GM18520 (cell line): ENCODE results near the gene KICS2.
A peak's percentile ranks its signal among the peaks of the same experiment; 100 is the strongest.
"Not testable (repeated sequence)": the region's sequence is repeated elsewhere in the genome, so short reads cannot be mapped to it uniquely, and the experiment has no call there.

Experiments used
- ATAC-seq: cut with Tn5 transposase; IDR thresholded peaks from one replicate; pipeline ENCODE4 v1.9.1; 2021; ENCODE audit not compliant: unreplicated experiment

The KICS2 gene

DNA sequence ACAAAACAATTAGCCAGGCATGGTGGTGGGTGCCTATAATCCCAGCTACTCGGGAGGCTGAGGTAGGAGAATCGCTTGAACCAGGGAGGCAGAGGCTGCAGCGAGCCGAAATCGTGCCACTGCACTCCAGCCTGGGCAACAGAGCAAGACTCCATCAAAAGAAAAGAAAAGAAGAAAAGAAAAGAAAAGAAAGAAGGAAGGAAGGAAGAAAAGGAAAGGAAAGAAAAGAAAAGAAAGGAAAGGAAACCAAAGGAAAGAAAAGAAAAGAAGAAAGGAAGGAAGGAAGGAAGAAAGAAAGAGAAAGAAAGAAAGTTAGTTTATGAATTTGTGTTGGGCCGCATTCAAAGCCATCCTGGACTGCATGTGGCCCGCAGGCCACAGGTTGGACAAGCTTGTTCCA, 4.5 kb downstream of the KICS2 start:
- not testable (repeated sequence) for ATAC-seq

DNA sequence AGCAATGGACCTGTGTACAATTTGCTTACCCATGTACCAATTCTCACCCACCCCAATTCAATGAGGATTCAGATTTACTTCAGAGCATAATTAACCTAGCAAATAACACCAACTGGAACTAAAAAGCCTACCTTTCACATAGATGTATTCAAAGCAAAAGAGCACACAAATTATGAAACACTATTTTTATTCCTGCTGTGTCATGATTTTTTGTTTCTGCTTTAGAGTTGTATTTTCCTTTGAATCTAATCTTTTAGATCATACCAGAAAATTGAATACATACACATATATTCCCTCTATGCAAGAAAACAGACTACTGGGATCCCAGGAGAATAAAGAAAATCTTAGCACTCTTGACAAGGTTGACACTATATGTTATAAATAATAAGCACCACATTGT, 5.9 kb downstream of the KICS2 start:
- no peak for ATAC-seq

DNA sequence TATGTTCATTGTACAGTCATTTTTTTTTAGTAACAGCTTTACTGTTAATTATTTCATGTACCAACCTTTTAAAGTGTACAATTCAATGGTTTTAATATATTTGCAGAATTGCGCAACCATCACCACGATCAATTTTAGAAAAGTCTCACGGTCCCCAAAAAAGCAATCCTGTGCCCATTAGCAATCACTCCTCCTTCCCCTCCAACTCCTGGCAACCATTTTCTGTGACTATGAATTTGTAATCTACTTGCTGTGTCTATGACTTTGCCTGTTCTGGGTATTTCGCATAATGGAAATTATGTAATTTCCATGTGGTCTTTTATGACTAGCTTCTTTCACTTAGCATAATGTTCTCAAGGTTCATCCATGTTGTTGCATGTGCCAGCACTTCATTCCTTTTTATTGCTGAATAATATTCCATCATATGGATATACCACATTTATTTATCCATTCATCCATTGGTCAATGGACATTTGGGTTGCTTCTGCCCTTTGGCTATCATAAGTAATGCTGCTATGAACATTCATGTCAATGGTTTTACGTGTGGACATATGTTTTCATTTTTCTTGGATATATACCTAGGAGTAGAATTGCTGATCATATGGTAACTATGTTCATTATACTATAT, 9.9 kb downstream of the KICS2 start:
- ATAC-seq, result no peak

DNA sequence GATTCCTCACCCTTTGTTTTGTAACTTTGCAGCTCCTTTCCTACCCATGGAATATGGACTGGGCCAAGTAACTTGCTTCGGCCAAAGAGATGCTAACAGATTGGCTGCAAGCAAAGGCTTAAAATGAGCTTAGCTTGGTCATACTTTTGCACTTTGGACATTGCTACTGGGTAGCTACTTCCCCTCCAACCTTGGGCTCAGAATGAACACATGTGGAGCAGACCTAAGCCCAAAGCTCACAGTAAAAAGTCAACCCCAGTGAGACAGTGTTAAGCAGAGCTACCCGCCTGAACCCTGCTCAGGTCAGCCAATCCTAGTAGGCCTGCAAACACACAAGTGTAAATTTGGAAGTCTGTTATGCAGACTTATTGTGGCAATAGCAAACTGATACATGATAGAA, 14.6 kb downstream of the KICS2 start:
- ATAC-seq, result no peak

DNA sequence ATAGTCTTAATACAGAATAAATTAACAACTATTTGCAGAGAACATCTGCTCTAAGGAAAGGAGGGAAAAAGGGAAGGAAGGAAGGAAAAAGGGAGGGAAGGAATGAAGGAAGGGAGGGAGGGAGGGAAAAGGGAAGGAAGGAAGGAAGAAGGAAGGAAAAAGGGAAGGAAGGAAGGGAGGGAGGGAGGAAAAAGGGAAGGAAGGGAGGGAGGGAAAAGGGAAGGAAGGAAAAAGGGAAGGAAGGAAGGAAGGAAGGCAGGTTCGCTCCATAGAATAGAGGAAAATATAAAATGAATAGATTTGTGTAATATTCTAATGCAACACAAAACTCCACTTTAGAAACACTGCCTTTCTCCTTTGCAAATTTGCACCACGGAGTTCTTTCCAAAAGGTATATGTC, 16.6 kb downstream of the KICS2 start:
- no peak for ATAC-seq

DNA sequence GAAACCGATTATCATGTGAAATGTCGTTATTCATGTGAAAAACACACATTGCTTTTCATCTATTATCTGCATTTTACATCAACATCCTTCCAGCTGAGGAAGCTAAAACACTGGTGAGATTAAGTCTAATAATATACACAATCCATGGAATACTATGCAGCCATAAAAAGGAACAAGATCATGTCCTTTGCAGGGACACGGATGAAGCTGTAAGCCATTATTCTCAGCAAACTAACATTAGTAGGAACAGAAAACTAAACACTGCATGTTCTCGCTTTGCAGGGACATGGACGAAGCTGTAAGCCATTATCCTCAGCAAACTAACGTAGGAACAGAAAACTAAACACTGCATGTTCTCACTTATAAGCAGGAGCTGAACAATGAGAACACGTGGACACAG, 18.3 kb downstream of the KICS2 start:
- ATAC-seq, result no peak

DNA sequence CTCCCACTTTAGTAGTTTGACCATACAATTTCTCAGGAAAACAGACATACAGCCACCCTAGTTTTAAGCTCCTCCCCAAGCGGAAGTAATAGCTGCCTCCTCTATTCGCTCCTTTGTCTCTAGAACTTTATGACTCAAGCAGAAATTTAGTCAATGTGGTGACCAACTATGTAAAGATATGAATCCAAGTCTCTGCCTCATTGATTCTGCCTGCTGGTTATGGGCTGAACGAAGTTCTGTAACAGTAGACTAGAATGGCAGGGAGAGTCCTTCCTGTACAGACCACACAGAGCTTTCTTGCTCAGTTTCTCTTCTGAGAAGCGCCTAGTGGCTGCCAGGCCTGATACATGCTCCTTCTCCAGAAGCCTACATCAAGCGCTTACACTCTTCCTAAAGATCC, 19.1 kb downstream of the KICS2 start:
- no peak for ATAC-seq

DNA sequence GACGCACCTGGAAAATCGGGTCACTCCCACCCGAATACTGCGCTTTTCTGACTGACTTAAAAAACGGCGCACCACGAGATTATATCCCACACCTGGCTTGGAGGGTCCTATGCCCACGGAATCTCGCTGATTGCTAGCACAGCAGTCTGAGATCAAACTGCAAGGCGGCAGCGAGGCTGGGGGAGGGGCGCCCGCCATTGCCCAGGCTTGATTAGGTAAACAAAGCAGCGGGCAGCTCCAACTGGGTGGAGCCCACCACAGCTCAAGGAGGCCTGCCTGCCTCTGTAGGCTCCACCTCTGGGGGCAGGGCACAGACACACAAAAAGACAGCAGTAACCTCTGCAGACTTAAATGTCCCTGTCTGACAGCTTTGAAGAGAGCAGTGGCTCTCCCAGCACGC, 26.3 kb downstream of the KICS2 start:
- ATAC-seq, result not testable (repeated sequence)

DNA sequence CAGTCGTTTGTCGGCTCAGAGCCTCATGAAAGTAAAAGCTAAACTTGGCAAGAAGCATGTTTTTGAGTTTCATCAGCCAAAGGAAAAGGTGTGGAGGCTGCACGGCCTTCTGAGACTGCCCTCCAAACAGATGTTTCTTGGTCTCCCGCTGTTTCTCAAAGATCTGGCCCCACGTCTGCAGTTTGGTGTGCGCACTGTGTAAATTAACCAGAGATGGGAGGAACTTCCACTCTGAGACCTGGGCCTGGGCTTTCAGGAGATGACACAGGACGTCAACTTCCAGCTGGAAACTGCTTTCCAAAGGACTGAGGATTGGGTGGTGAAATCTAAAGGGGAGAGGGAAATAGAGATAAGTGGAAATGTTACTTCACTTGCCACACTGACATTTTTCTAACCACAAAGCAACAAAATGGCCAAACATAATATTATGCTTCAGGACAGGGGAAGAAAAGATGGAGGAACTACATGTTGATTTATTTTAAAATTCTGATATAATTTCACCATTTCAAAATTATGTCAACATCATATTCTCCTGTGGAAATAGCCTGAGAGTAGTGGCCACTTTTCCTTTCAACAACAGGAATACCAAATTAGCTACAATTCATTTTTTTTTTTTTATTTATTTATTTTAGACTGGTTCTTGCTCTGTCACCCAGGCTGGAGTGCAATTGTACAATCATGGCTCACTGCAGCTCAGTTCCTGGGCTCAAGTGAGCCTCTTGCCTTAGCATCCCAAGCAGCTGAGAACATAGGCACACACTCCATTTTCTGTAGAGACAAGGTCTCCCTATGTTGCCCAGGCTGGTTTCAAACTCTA, 27.6 kb downstream of the KICS2 start:
- ATAC-seq, result no peak

DNA sequence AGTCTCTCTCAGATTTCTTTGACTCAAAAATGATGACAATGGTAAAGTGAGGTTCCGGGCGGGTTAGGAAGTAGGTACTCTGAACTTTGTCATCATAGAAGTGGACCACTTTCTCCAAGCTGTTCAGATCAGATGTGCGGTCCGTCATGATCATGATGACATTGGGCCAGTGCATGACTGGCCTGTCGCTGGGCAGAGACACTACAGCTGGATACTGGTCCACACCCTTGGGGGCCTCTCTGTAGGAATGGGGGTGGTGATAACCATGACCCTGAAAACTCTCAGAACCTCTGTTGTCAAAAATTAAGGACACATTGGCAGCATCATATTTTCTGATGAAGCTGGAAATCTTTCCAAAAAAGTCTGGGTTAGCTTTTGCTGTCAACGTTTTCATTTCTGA, 28.2 kb downstream of the KICS2 start:
- no peak for ATAC-seq

DNA sequence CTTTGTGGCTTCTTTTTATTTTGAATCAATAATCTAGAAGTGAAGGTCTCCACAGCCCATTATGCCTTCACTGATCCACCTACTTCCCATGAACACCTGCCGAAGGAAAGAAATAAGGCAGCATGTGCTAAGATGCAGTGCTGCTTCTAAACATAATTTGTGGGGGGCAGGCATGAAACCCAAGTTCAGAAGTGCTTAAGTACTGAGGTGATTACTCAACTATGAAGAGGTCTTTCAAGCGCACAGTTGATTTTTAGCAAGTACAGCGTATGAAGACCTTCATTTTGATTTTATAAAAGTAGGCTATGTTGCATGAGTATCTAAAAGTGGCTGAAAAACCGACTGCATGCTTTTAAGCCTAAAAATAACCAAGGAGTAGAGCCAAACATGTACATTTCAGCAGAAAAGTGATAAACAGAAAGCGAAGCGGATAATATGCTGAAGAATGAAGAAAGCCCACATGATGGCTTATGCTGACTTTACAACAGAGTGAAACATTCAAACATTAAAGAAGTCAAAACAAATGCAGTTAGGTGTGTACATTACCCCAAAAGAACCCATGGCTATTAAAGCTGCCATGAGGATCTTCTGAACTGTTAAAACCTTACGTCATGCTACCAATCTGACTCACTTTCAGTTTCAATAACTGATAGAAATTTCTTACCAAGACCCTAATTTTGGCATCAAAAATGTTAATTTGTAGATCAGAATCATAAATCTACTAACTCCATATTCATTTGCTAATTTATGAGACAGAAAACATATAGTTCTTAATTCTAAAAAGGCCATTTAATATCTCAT, 29.3 kb downstream of the KICS2 start:
- ATAC-seq, result peak; percentile 88

DNA sequence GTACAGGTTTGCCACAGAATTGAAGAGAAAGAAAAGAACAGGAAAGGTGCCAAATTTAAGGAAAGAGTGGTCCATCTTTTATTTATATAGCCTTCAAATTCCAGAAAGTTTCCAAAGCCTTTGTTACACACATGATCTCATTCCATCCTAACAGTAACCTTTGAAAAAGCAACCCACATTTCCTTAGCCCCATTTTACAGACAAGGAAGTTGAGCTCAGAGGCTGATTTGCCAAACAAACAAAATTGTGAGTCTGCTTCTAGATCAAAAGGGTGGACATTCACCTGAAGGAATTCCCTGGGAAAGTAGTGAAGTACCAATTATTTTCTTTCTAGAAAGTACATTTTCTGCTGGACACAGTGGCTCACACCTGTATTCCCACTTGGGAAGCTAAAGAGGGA, 32.0 kb downstream of the KICS2 start:
- ATAC-seq, result no peak

DNA sequence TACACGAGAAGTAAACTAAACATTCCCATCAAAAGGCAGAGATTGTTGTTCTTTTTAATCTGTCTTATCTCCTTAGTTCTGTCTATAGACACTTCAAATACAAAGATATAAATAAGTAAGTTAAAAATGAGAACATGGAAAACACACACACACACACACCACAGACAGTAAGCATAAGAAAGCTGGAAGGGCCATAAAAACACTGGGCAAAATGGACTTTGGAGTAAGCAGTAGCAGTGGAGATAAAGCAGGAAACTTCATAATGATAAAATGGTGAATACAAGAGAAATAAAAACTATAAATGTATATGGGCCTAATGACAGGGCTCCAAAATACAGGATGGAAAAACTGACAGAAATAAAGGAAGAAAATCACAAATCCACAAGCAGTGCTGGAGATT, 32.6 kb downstream of the KICS2 start:
- no peak for ATAC-seq

DNA sequence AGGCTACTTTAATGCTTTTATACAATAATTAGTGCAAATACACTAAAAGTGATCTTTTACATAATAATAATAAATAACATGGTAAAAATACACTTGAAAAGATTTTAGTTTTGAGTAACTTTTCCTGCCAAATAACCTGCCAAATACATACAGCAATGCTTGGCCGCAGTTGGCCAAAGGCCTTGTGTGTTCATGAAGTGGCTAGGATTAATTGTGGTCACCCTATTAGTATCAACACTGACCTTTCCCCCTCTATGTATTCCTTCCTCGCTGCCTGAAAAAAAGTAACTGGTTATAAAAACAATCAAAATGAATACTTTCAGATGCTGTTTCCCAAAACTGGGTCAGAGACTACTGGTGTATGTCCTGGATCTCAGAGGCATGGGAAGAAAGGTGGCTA, 34.3 kb downstream of the KICS2 start:
- ATAC-seq, result no peak

DNA sequence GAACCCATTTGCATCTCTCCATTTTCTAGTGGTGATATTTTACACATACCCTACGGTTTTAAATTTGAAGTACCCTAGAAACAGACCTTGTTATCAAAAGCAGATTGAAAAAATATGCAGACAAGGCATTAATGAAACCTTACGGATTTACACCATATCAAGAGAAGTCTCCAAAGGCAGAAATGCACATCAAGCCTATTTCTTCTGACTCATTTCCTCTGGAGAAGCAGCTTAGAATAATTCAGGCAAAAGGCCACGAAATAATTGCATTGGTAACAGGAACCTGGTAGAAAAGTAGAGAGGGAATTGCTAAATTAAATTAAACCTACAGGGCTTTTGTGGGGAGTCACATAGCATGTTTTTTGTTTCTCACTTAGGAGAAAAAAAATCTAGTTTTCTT, 34.7 kb downstream of the KICS2 start:
- no peak for ATAC-seq

DNA sequence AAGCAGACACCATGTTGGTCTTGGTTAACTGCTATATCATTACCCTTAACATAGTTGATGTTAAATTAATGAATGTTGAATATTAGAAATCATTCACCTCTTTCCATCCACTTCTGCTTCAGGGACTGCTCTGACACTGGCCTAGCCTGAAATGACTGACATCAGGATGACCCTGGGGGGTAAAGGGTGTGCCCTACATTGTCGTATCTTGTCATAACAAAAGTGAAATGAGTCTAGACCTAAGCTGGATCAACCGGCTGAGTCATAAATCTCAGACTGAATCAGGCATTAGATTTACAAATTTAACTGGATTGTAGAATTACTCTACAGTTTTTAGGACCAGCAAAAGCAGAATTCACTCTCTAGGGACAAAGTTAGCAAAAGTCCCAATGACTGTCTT, 35.3 kb downstream of the KICS2 start:
- peak; percentile 99 for ATAC-seq

DNA sequence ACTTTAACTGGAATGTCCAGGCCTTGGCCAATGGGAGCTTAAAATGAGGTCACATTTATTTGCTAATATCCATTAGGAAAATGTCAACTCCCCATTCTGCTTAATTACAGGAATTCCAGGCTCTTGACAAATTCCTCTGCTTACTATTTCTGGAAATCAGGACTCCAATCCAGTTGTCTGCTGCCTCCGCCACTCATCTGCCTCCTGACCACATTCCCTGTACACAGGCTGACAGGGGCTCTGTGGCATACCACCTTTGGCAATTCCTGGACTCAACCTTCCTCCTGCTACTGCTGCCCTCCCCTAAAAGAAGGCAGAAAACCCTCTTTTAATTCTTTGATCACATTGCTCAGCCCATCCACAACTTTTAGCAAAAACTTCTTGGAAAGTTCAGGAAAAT, 37.9 kb downstream of the KICS2 start:
- ATAC-seq, result no peak

DNA sequence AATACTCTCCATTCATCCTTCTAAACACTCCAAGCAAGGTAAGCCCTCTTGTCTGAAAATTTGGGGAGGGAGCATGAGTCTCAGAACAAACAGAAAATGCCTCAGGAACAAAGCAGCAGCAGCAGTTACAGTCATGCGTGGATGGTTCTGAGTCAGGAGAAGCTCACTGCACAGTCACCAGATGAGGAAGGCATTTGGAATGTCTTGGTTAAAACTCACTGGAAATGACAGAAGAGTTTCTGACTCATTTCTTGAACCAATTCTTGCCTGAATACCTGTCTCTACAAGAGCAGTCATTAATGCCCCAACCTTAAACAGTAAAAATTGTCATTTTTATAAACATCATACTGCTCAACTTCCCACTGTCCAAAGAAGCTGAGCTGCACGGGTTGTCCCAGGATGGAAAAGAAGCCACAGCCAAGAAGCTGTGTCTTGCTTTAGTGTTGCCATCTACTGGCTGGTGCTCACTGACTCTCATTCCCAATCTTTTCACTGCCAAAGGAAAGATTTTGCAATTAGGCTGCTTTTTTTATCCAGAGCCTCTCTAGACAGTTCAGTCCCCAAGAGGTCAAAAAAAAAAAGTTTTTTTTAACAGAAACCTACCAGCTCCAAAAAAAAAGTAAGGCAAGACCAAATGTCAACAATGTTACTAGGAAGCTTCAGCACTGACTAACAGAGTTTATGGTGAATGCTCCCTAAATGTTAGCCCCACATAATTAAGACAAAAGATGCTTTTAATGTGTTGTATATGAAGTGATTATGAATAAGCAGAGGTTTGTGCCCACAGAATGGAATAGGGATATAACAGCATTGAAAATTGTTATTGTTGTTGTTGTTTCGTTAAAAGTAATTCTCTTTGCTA, 40.4 kb downstream of the KICS2 start:
- no peak for ATAC-seq

DNA sequence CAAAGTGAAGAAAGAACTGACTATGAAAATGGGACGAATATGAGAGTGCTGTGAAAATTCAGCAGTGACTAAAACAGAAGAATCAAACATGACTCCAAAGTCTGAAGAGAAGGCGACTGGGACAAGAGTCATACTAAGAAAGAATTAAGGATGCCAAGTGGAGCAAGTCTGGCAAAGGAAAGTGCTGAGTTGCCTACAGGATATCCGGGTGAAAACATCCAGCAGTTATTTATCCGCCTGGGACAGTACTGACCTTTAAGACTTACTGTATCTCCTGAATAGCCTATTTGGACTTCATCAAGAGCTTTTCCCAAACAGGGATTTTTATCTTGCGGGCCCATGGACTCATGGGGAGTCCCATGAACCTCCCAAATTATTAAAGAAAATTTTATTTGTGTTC, 41.1 kb downstream of the KICS2 start:
- ATAC-seq, result no peak

DNA sequence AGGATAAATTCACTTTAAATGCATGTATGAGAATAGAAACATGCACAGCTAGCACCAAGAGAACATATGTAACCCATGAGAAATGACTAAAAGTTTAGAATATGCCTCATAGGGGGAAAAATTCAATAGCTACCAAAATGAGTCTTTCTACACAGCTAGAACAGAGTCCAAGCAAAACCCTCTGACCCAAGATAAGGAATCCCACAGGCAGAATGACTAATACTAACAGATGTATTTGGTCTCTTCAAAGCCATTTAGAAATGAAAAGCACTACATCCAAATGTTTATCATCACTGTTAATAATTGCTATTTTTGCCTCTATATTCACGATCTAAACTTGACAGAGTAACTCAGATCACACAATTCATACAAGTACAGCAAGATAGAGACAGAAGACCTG, 44.0 kb downstream of the KICS2 start:
- ATAC-seq, result no peak

DNA sequence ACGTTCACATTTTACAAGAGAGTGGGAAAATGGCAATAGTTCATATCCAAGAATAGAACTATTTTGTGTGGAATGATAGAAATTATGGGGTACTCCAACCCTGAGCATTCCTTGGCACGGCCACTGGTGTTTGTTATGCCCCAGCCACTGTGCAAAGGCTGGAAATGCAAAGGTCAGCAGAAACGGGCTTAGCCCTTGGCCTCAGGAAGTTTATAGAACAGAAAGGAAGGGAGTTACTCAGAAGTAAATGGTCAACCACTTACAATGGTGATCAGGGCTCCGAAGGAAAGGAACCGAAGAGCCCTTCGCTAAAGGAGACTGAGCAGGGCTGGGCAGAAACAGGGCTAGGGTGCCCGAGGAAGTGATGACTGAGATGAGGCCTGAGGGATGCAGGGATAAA, 45.1 kb downstream of the KICS2 start:
- ATAC-seq, result no peak
